NB4 (cell line): ENCODE measurements around the gene RPRD2.

Source experiments
- POLR2A ChIP-seq: IDR thresholded peaks from 2 replicates; pipeline ENCODE4 v1.6.1; 2011; ENCODE audit warnings: mild to moderate bottlenecking; ENCODE audit not compliant: insufficient read length; ENCODE audit errors: extremely low read depth
- TF ChIP-seq, protein P1 (sequence below): IDR thresholded peaks from one replicate; pipeline ENCODE4 v1.5.1; 2012; ENCODE audit warnings: low read depth, low read length

DNA sequence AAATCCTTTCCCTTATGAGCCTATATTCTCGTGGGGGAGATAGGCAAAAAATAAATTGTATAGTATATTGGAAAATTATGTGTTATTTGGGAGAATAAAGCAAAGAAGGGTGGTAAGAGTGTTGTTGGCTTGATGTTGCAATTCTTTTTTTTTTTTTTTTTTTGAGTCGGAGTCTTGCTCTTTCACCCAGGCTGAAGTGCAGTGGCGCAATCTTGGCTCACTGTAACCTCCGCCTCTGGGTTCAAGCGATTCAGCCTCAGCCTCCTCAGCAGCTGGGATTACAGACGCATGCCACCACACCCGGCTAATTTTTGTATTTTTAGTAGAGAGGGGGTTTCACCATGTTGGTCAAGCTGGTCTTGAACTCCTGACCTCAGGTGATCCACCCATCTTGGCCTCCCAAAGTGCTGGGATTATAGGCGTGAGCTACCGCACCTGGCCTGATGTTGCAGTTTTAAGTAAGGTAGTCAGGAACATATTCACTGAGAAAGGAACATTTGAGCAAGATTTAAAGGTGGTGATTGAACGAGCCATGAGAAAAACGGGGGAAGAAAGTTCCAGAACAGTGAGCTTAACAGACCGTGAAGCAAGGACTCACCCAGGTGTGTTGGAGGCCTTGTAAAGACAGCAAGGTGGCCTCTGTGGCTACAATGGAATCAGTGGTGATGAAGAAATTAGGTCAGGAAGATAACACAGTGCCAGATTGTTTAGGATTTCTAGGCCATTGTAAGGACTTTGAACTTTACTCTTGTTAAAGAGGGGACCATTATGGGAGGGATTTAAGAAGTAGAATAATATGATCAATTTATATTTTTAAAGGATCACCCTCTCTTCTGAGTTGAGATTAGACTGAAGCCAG is 45.8 kb downstream of the RPRD2 start:
- no peak for TF ChIP-seq POLR2A
- TF ChIP-seq, protein P1, sequence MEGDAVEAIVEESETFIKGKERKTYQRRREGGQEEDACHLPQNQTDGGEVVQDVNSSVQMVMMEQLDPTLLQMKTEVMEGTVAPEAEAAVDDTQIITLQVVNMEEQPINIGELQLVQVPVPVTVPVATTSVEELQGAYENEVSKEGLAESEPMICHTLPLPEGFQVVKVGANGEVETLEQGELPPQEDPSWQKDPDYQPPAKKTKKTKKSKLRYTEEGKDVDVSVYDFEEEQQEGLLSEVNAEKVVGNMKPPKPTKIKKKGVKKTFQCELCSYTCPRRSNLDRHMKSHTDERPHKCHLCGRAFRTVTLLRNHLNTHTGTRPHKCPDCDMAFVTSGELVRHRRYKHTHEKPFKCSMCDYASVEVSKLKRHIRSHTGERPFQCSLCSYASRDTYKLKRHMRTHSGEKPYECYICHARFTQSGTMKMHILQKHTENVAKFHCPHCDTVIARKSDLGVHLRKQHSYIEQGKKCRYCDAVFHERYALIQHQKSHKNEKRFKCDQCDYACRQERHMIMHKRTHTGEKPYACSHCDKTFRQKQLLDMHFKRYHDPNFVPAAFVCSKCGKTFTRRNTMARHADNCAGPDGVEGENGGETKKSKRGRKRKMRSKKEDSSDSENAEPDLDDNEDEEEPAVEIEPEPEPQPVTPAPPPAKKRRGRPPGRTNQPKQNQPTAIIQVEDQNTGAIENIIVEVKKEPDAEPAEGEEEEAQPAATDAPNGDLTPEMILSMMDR: no peak
